NCI-H2029 (cell line): ENCODE measurements around the gene MYO18B.

Experiments used
- DNase-seq: peaks from one replicate; lab custom pipeline; 2025; lab: John Stamatoyannopoulos, UW

MYO18B gene

DNA sequence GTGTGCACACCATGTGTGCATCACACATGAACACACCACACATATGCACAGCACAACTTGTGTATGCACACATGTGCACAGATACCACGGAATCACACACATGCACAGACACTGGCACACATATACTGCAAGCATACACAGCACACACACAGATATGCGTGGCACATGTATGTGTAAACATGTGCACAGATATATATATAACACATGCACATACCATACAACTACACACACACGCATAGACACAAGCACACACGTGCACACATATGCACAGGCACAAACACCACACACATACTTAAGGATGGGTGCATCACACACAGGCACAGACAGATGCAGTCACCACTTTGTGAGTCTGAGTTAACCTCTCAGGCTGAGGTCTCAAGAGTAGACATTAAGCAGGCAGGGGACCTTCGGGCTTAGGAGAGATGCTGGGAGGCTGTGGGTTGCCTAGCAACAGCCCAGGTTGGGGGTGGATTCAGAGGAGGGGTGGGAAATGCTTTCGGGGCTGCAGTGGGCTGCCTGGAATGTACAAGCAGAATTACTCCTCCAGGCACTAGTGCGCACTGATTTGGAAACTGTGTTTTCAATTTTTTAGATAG lies 82.9 kb downstream of the MYO18B start:
- DNase-seq, result no peak

DNA sequence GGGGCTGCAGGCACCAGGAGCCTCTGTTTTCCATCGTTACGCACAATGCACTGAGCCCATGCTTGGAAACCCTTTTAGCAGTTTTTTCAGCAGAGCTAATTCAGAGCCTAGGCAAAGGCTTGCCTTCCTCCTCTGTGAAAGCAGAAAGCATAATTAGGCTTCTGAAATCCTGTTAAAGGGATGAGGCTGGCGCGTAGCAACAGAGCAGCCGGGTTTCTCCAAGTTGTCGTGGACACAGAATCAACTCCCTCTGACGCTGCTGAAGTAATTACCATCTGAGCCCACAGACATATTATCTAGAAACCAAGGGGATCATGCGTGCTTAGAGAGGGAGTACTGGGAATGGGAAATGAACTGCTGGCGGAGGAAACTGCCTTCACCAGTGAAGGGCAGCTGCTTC lies 85.4 kb downstream of the MYO18B start:
- no peak for DNase-seq

GRCh38 chr22:25828422-25828821 lies 86.4 kb downstream of the MYO18B start:
- DNase-seq, result no peak

GRCh38 chr22:25829237-25829636 lies 87.2 kb downstream of the MYO18B start:
- DNase-seq, result no peak

GRCh38 chr22:25829808-25830777 lies 88.1 kb downstream of the MYO18B start:
- no peak for DNase-seq

GRCh38 chr22:25833091-25833490 lies 91.1 kb downstream of the MYO18B start:
- no peak for DNase-seq

GRCh38 chr22:25833676-25834075 lies 91.7 kb downstream of the MYO18B start:
- no peak for DNase-seq

GRCh38 chr22:25834490-25834889 lies 92.5 kb downstream of the MYO18B start:
- no peak for DNase-seq

- DNase-seq, result no peak
Observed at GRCh38 chr22:25835348-25835747, 93.4 kb downstream of the MYO18B start.

- no peak for DNase-seq
Observed at GRCh38 chr22:25837288-25837900, 95.4 kb downstream of the MYO18B start.

- DNase-seq, result no peak
Observed at GRCh38 chr22:25838960-25839741, 97.2 kb downstream of the MYO18B start.

DNA sequence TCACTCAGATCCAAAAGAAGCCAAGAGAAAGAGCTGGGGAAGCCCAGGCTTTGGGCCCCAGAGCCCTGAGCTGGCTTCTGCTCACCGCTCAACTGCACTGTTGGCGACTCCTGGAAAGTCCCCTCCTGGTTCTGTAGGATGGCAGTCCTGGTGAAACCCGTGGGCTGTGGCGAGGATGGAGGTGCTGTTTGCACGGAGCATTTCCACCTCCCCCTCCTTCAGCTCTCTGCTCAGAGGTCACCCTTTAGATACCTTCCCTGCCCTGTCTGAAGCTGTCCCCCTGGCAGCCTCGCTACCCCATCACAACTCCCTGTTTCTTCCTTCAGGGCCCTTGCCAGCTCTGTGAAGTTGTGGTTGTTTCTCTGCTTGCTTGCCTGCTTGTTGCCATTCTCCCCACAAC lies 97.8 kb downstream of the MYO18B start:
- no peak for DNase-seq

DNA sequence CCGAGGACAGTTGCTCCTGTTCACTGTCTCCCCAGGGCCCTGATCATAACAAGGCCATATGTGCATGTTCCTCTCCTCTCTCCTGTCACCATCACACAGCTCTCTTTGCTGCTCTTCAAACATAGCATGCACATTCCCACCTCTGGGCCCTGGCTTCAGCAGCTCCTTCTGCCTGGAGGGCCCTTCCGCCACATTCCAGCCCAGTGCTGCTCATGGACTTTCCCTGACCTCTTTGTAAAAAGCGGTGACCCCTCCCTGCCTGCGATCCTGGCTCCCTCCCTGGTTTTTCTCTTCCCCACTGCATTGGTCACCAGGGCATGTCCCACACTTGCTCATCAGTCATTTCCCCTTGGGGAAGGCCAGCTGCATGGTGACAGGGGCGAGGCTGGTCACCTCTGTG lies 98.2 kb downstream of the MYO18B start:
- DNase-seq, result no peak

DNA sequence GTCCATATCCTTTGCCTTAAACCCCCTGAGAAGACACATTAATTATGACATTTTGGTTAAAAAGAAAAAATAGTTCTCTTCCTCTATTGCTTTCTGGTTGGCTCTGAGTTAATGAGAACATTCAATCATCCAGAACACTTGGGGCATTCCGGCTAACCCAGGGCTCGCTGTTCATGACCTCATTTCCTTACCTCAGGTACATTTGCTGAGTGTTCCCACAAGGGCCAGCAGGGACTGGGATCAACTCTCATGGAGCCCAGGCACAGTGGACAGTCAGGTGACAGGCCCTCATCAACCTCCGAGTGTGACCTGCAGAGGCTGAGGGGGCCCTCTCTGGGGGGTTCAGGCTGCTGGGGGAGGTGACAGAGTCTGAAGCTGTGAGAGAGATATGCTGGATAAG lies 98.9 kb downstream of the MYO18B start:
- DNase-seq, result no peak

DNA sequence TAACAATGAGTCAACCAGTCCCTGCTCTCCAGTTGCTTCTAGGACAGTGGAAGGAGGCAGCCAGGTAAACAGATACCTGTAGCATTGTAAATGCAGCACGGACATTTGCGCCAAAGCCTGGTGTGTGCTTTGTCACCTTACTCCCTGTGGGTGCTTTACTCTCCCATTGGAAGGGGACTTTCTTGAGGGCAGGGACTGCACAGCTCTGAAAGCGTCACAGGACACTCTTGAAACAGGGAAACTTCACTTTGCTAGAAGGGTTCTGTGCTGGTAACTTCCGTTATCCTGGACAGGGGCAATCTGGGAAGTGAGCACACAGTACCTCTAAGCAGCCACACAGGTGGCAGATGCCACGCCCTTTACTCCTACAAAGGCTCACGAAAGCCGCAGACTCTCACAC lies 99.8 kb downstream of the MYO18B start:
- no peak for DNase-seq

GRCh38 chr22:25843660-25844405 lies 101.8 kb downstream of the MYO18B start:
- no peak for DNase-seq

- DNase-seq, result no peak
Observed at GRCh38 chr22:25844601-25845000, 102.6 kb downstream of the MYO18B start.

GRCh38 chr22:25845985-25846745 lies 104.2 kb downstream of the MYO18B start:
- DNase-seq, result no peak

DNA sequence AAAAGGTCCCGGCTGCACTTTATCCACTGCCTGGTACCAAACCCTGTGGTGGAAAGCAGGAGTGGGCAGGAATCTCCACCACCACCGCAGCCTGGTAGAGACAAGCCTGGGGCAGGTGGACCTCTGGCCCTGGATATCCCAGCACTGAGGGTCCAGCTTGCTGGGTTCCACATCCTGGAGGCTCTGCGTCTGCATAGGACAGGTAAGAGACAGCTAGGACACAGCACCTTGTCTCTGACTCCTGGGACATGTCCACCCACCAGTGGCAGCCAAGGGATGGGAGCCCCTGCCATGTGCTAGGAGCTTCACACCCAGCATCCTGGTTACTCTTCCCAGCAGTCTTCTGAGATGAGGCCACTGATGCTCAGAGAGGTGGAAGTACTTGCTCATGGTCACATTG lies 105.5 kb downstream of the MYO18B start:
- DNase-seq, result no peak

- no peak for DNase-seq
Observed at GRCh38 chr22:25848954-25849353, 107.0 kb downstream of the MYO18B start.

GRCh38 chr22:25849522-25849921 lies 107.5 kb downstream of the MYO18B start:
- DNase-seq, result no peak
